ENCODE results near the gene GRIN1. TPM values are rescaled to one million over a fixed set of nuclear protein-coding genes. Genes with fewer than 3 reads are reported as not detected.

Gene GRIN1
- total and polyA plus RNA-seq, 12 donors = not detected

DNA sequence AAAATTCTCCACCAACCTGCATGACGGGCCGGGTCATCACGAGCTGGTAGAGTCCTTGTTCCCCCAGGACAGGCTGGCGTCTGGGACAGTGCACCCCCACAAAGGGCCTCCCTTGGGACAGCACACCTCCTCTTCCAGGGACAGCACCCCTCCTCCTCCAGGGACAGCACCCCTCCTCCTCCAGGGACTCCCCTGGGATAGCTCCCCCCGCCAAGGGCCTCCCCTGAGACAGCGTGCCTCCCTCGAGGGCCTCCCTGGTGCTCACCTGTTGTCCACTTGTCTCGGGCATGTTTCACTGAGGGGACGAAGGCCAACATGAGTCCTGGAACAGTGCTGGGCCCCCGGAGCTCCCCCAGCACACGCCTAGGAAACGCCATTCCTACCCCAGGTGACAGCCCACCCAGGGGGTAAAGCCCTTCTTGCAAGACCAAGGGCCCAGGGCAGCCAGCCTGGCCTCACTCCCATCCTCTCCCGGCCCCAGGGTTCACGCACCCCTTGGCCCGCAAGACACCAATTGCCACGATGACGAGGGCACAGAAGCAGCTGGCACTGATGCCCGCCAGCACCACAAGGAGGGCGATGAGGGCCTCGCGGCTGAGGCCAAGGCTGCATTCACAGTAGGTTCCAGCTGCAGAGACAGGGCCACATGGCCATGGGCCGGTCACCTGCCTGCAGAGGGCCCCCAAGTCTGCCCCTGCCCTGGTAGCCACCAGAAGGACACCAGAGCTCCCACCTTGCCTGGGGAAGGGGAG lies 32.4 kb downstream of the GRIN1 start:
- H3K4me1 ChIP-seq = peaks cover 13 to 35% (median 21%) of the 10 kb centered on the region in 9 donors
- DNase-seq = no peak
- H3K27me3 ChIP-seq = peaks cover 28 to 87% (median 53%) of the 10 kb centered on the region in 7 donors
- WGBS, 2 donors = 79 to 82% methylated on average over 21 to 22 of the region's 22 CpGs
- H3K4me3 ChIP-seq = no peak overlapping the region
- TF ChIP-seq, protein P1, sequence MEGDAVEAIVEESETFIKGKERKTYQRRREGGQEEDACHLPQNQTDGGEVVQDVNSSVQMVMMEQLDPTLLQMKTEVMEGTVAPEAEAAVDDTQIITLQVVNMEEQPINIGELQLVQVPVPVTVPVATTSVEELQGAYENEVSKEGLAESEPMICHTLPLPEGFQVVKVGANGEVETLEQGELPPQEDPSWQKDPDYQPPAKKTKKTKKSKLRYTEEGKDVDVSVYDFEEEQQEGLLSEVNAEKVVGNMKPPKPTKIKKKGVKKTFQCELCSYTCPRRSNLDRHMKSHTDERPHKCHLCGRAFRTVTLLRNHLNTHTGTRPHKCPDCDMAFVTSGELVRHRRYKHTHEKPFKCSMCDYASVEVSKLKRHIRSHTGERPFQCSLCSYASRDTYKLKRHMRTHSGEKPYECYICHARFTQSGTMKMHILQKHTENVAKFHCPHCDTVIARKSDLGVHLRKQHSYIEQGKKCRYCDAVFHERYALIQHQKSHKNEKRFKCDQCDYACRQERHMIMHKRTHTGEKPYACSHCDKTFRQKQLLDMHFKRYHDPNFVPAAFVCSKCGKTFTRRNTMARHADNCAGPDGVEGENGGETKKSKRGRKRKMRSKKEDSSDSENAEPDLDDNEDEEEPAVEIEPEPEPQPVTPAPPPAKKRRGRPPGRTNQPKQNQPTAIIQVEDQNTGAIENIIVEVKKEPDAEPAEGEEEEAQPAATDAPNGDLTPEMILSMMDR (IDR thresholded peaks at IDR 0.05) = no peak
- intact Hi-C loops (cut with DNase I) = loop anchor here in 1 of 10 donors (5.0 kb wide), 1 partner anchor 34 kb away; the partner anchor contains the start of gene GRIN1
- H3K9me3 ChIP-seq = no peaks in the 10 kb centered on the region
- ATAC-seq = no peak
- no peaks in the 10 kb centered on the region for H3K36me3 ChIP-seq
- H3K27ac ChIP-seq = no peak overlapping the region

GRCh38 chr9:137172901-137173795 lies 34.2 kb downstream of the GRIN1 start:
- DNase-seq (no peak), ATAC-seq (no peak)
- Histone ChIP-seq H3K36me3 (peaks cover 0 to 13% (median 0%) of the 10 kb centered on the region in 9 donors), H3K9me3 (no peaks in the 10 kb centered on the region), H3K4me3 (no peak overlapping the region), H3K4me1 (peaks cover 8 to 28% (median 13%) of the 10 kb centered on the region in 9 donors), H3K27me3 (peaks cover 11 to 69% (median 35%) of the 10 kb centered on the region in 7 donors), H3K27ac (no peak overlapping the region)
- intact Hi-C loops (cut with DNase I) = loop anchor here in 1 of 10 donors (5.0 kb wide), 1 partner anchor 36 kb away; the partner anchor contains the start of gene GRIN1
- TF ChIP-seq, protein P1 (IDR thresholded peaks at IDR 0.05) = no peak
- WGBS, 2 donors = 63 to 65% methylated on average over 21 of the region's 21 CpGs

DNA sequence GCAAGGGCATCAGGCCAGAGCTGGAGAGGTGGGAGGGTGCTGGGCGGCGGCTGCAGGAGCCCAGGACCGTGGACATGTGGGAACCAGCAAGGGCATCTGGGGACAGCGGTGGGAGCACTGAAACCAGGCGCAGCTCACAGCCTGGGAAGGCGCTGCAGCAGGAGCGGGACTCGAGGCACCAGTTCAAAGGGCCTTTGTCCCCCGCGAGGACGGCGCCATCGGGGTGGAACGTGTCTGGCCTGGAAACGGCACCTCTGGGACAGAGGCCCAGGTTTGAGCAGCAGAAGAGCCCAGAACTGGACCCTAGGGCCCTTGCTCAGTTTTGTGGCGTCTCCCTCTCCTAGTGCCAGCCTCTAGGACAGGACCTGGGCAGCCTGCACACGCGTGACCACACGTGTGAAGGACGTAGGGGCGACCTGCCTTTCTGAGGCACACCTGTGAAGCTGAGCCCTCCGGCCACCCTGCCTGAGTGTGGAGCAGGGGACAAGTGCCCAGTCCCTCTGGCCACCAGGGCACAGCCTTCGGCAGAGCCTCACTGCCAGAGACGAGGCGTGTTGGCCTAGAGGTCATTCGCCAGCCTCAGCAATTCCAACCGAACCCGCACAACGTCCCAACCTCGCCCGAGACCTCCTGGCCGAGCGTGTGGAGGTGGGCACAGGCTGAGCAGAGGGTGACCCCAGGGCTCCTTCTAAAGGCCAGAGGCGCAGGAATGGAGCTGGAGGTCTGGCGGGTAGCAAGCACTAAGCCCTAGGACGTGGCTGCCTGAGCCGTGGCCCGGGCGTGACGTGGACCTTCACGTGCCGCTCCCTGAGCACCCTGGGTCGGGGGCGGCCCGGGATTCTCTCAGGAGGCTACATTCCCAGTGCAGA lies 35.1 kb downstream of the GRIN1 start:
- DNase-seq = no peak
- H3K36me3 ChIP-seq = peaks cover 0 to 22% (median 0%) of the 10 kb centered on the region in 9 donors
- no peak overlapping the region for H3K27ac ChIP-seq
- peaks cover 4 to 21% (median 9%) of the 10 kb centered on the region in 9 donors for H3K4me1 ChIP-seq
- intact Hi-C loops (cut with DNase I) = loop anchor here in 1 of 10 donors (5.0 kb wide), 1 partner anchor 37 kb away; the partner anchor contains the start of gene GRIN1
- 84 to 86% methylated on average over 45 of the region's 45 CpGs for WGBS, 2 donors
- no peak for ATAC-seq
- H3K9me3 ChIP-seq = no peaks in the 10 kb centered on the region
- TF ChIP-seq, protein P1 (IDR thresholded peaks at IDR 0.05) = no peak
- H3K27me3 ChIP-seq = peaks cover 6 to 60% (median 26%) of the 10 kb centered on the region in 7 donors
- no peak overlapping the region for H3K4me3 ChIP-seq
